Testis (tissue), 3 donors: ENCODE measurements around the gene KCND3. TPM values are rescaled to one million over a fixed set of nuclear protein-coding genes. Genes with fewer than 3 reads are reported as not detected.

ENCODE experiments used
- DNase-seq: peaks from one replicate; pipeline ENCODE4 v3.0.0-alpha.2; 2019
- H3K27ac ChIP-seq, 2 donors: fragments of 200-600 bp; sonication (generic); one replicate each; pipeline ENCODE4 v1.5.1; 2019
- H3K27me3 ChIP-seq: fragments of 200-600 bp; sonication (generic); one replicate; pipeline ENCODE4 v1.5.1; 2019
- H3K36me3 ChIP-seq: fragments of 200-600 bp; sonication (generic); one replicate; pipeline ENCODE4 v1.5.1; 2017; ENCODE audit warnings: low read depth; ENCODE audit errors: missing control alignments
- H3K4me1 ChIP-seq: fragments of 200-600 bp; sonication (generic); one replicate; pipeline ENCODE4 v1.5.1; 2019
- H3K4me3 ChIP-seq, 2 donors: fragments of 200-600 bp; sonication (generic); one replicate each; pipeline ENCODE4 v1.5.1; 2017 to 2019
- H3K9me3 ChIP-seq: fragments of 200-600 bp; sonication (generic); one replicate; pipeline ENCODE4 v1.5.1; 2017
- CTCF ChIP-seq, 3 experiments: fragments of 450-650 bp in 2 of 3; fragments of 200-600 bp in 1 of 3; sonication (generic) in 1 of 3; IDR thresholded peaks; one replicate each; pipeline ENCODE4 v1.5.1; 2016 to 2019; ENCODE audit warnings: antibody characterized with exemption in 3 of 3, mild to moderate bottlenecking in 2 of 3, moderate library complexity in 1 of 3
- POLR2A ChIP-seq: fragments of 450-650 bp; IDR thresholded peaks from one replicate; pipeline ENCODE4 v1.6.1; 2017; ENCODE audit warnings: antibody characterized with exemption, mild to moderate bottlenecking, moderate library complexity
- WGBS, 2 donors: methylation state at CpG; one replicate each; pipeline ENCODE4 v1.1.5; 2018; 5-methylcytosine and 5-hydroxymethylcytosine counted together
- intact Hi-C: fragments of 100-400 bp; cut with DNase I; formaldehyde crosslinking; loops from one replicate; pipeline ENCODE4 v1.15.1; 2023; ENCODE audit warnings: low total_unique reads
- polyA plus RNA-seq: library from polyadenylated mRNA; stranded (reverse); fragments of 350-450 nt; fragmentation: Illumina TruSeq; extraction: RNeasy Lipid Tissue Mini Kit (QIAGEN cat#74804); gene quantifications from one replicate; pipeline ENCODE4 v1.2.3, GENCODE V29; 2014; ENCODE audit warnings: low read depth, low replicate concordance; ENCODE audit not compliant: insufficient read depth
- total RNA-seq, 2 donors: library from RNA; depleted of rRNA; stranded (reverse); fragments of >200 nt; gene quantifications; one replicate each; pipeline ENCODE4 v1.2.3, GENCODE V29; 2016

KCND3 gene
- total and polyA plus RNA-seq, 3 donors from 2014 or later: 5.5 to 6.6 (median 6.0) TPM

GRCh38 chr1:112026501-112026900 lies 37.0 kb upstream of the KCND3 start:
- H3K36me3 ChIP-seq: no peaks in the 10 kb centered on the region
- intact Hi-C loops: no loop called here
- no peak for TF ChIP-seq POLR2A
- TF ChIP-seq CTCF (IDR thresholded peaks at IDR 0.05): no peak
- no peak for DNase-seq
- 50 to 51% methylated on average over 1 of the region's 1 CpG for WGBS, 2 donors
- peaks cover 8% of the 10 kb centered on the region for H3K4me1 ChIP-seq
- H3K27ac ChIP-seq: no peak overlapping the region
- no peak overlapping the region for H3K4me3 ChIP-seq
- no peaks in the 10 kb centered on the region for H3K9me3 ChIP-seq
- H3K27me3 ChIP-seq: no peaks in the 10 kb centered on the region

GRCh38 chr1:112026016-112026415 lies 36.5 kb upstream of the KCND3 start:
- Histone ChIP-seq H3K4me3 (no peak overlapping the region), H3K27ac (no peak overlapping the region), H3K4me1 (peaks cover 8% of the 10 kb centered on the region), H3K9me3 (no peaks in the 10 kb centered on the region), H3K27me3 (no peaks in the 10 kb centered on the region), H3K36me3 (no peaks in the 10 kb centered on the region)
- WGBS, 2 donors: 32 to 36% methylated on average over 5 of the region's 5 CpGs
- no peak for DNase-seq
- no peak for TF ChIP-seq POLR2A
- TF ChIP-seq CTCF (IDR thresholded peaks at IDR 0.05): no peak
- intact Hi-C loops: no loop called here

- TF ChIP-seq CTCF (IDR thresholded peaks at IDR 0.05): no peak
- H3K27me3 ChIP-seq: no peaks in the 10 kb centered on the region
- no peak overlapping the region for H3K4me3 ChIP-seq
- H3K27ac ChIP-seq: no peak overlapping the region
- intact Hi-C loops: no loop called here
- no peak for DNase-seq
- WGBS, 2 donors: 84 to 87% methylated on average over 4 of the region's 4 CpGs
- H3K4me1 ChIP-seq: peaks cover 8% of the 10 kb centered on the region
- H3K9me3 ChIP-seq: no peaks in the 10 kb centered on the region
- no peaks in the 10 kb centered on the region for H3K36me3 ChIP-seq
Measured at GRCh38 chr1:112021263-112021662, 31.8 kb upstream of the KCND3 start.

- Histone ChIP-seq H3K27ac (no peak overlapping the region), H3K4me1 (no peaks in the 10 kb centered on the region), H3K9me3 (no peaks in the 10 kb centered on the region), H3K4me3 (no peak overlapping the region), H3K27me3 (no peaks in the 10 kb centered on the region), H3K36me3 (no peaks in the 10 kb centered on the region)
- TF ChIP-seq POLR2A (no peak), CTCF (IDR thresholded peaks at IDR 0.05) (no peak)
- 51 to 63% methylated on average over 6 of the region's 6 CpGs for WGBS, 2 donors
- intact Hi-C loops: no loop called here
- no peak for DNase-seq
Measured at GRCh38 chr1:112017183-112017582, 27.7 kb upstream of the KCND3 start.

GRCh38 chr1:112012823-112013222 lies 23.4 kb upstream of the KCND3 start:
- Histone ChIP-seq H3K9me3 (no peaks in the 10 kb centered on the region), H3K27me3 (no peaks in the 10 kb centered on the region), H3K27ac (no peak overlapping the region), H3K4me3 (no peak overlapping the region), H3K4me1 (no peaks in the 10 kb centered on the region), H3K36me3 (no peaks in the 10 kb centered on the region)
- WGBS, 2 donors: 76 to 91% methylated on average over 1 of the region's 1 CpG
- intact Hi-C loops: no loop called here
- no peak for TF ChIP-seq POLR2A
- no peak for TF ChIP-seq CTCF (IDR thresholded peaks at IDR 0.05)
- no peak for DNase-seq
